ENCODE data around the gene JOSD1. TPM values are rescaled to one million over a fixed set of nuclear protein-coding genes. Genes with fewer than 3 reads are reported as not detected.

JOSD1 gene
- total RNA-seq, 1 experiment from 2014 or later: 19.2 TPM

- no peak for TF ChIP-seq CTCF (conservative IDR thresholded peaks at IDR 0.05)
- Histone ChIP-seq H2BK15ac (ENCODE audit: low read depth, low read length) (no peak overlapping the region), H3K27me3 (ENCODE audit: insufficient read depth, low read length) (no peaks in the 10 kb centered on the region), H4K8ac (replicated peaks; ENCODE audit: insufficient read length, low read depth, low read length) (no peak overlapping the region), H3K23ac (ENCODE audit: insufficient read length, low read depth, low read length) (no peak overlapping the region), H4K91ac (ENCODE audit: insufficient read length, low read depth, low read length) (no peak overlapping the region), H3T11ph (ENCODE audit: low read length) (no peak overlapping the region), H3K27ac (ENCODE audit: insufficient read length, low read depth, low read length) (no peak overlapping the region), H3K9ac (ENCODE audit: extremely low read depth, insufficient read length, low read length) (no peak overlapping the region), H3K79me1 (ENCODE audit: insufficient read depth, low read depth, low read length, poor library complexity, severe bottlenecking) (no peaks in the 10 kb centered on the region), H2BK20ac (ENCODE audit: low read depth, low read length, poor library complexity, severe bottlenecking) (no peak overlapping the region), H3K4me2 (ENCODE audit: insufficient read depth, insufficient read length, low read length) (no peak overlapping the region), H2BK120ac (ENCODE audit: low read depth, low read length, poor library complexity, severe bottlenecking) (no peak overlapping the region), H3K23me2 (ENCODE audit: insufficient read length, low read depth, low read length, poor library complexity, severe bottlenecking) (no peaks in the 10 kb centered on the region), H2BK5ac (ENCODE audit: insufficient read length, low read length) (no peak overlapping the region), H2AFZ (ENCODE audit: low read length) (no peak overlapping the region), H3K14ac (ENCODE audit: insufficient read depth, low read length) (no peak overlapping the region), H2AK5ac (ENCODE audit: insufficient read length, low read length) (no peak overlapping the region), H3K9me3 (ENCODE audit: control insufficient read depth, low read depth, low read length) (no peaks in the 10 kb centered on the region), H4K5ac (ENCODE audit: insufficient read length, low read depth, low read length) (no peak overlapping the region), H3K4ac (ENCODE audit: low read depth, low read length) (no peak overlapping the region), H3K18ac (ENCODE audit: insufficient read length, low read depth, low read length) (no peak overlapping the region), H2BK12ac (ENCODE audit: insufficient read length, low read depth, low read length) (no peak overlapping the region), H3K56ac (ENCODE audit: insufficient read length, low read depth, low read length) (no peak overlapping the region), H3K79me2 (ENCODE audit: insufficient read depth, low read length) (no peaks in the 10 kb centered on the region), H4K20me1 (ENCODE audit: control insufficient read depth, insufficient read depth, insufficient read length) (no peaks in the 10 kb centered on the region), H3K4me1 (ENCODE audit: insufficient read depth, low read length) (no peaks in the 10 kb centered on the region)
- H3K4me1 Mint-ChIP-seq: no peaks in the 10 kb centered on the region
- no CpG with 5 or more reads among the region's 9 CpGs for WGBS (ENCODE audit: extremely low coverage, insufficient read length, low lambda C conversion rate)
- no peaks in the 10 kb centered on the region for H3K9me3 Mint-ChIP-seq
- H3K4me3 Mint-ChIP-seq: no peak overlapping the region
- no peak for DNase-seq
- no peak overlapping the region for H3K27ac Mint-ChIP-seq
- peaks cover 13 to 58% (median 24%) of the 10 kb centered on the region in 3 experiments for H3K36me3 Mint-ChIP-seq (ENCODE audit: insufficient read depth in 1 of 3, low read depth in 3 of 3)
- H3K27me3 Mint-ChIP-seq (ENCODE audit: low read depth): no peaks in the 10 kb centered on the region; the same call in 1 of the 2 replicates
Observed at GRCh38 chr22:38741166-38741565, 40.4 kb upstream of the JOSD1 start.
